Measurements from ENCODE around the gene TLX2.
A peak's percentile ranks its signal among the peaks of the same experiment; 100 is the strongest.

Gene TLX2

GRCh38 chr2:74522516-74522915 lies 8.3 kb downstream of the TLX2 start:
- Histone ChIP-seq H3K27me3 (ENCODE audit: control insufficient read depth in 1 of 2, insufficient read depth in 2 of 2, low read length in 2 of 2) (peaks cover 15 to 21% of the 10 kb centered on the region in 2 donors), H3K27ac (ENCODE audit: low read depth, low read length) (no peak overlapping the region), H3K36me3 (ENCODE audit: insufficient read depth, low read length) (peaks cover 21% of the 10 kb centered on the region), H3K9ac (ENCODE audit: low read length) (no peak overlapping the region), H3K4me3 (ENCODE audit: low read depth in 1 of 2, low read length in 2 of 2) (no peak overlapping the region), H3K9me3 (ENCODE audit: low read length) (no peaks in the 10 kb centered on the region), H3K4me1 (ENCODE audit: insufficient read depth, low read length) (no peaks in the 10 kb centered on the region)

DNA sequence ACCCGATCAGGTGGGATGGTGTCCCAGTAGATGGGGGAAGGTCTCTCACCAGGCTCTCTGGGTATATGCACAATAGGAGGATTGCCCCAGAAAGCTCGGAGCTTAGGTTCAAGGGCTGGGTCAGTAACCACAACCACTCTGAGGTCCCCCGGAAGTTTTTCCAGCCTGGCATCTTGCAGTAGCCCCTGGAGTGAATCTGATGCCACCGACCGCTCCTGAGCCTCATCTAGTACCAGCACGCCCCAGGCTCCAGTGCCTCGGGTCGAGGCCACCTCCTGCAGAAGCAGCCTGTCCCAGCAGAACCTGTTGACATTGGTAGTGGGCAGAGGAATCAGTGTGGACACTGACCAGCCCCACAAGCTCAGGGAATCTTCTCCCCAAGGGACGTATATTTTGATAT lies 9.8 kb downstream of the TLX2 start:
- H3K4me1 ChIP-seq (ENCODE audit: insufficient read depth, low read length) = peaks cover 14% of the 10 kb centered on the region
- no peak overlapping the region for H3K9ac ChIP-seq (ENCODE audit: low read length)
- H3K36me3 ChIP-seq (ENCODE audit: insufficient read depth, low read length) = peaks cover 30% of the 10 kb centered on the region
- no peaks in the 10 kb centered on the region for H3K9me3 ChIP-seq (ENCODE audit: low read length)
- H3K27me3 ChIP-seq (ENCODE audit: control insufficient read depth in 1 of 2, insufficient read depth in 2 of 2, low read length in 2 of 2) = peaks cover 0 to 9% of the 10 kb centered on the region in 2 donors
- H3K4me3 ChIP-seq (ENCODE audit: low read depth in 1 of 2, low read length in 2 of 2) = no peak overlapping the region
- H3K27ac ChIP-seq (ENCODE audit: low read depth, low read length) = no peak overlapping the region

DNA sequence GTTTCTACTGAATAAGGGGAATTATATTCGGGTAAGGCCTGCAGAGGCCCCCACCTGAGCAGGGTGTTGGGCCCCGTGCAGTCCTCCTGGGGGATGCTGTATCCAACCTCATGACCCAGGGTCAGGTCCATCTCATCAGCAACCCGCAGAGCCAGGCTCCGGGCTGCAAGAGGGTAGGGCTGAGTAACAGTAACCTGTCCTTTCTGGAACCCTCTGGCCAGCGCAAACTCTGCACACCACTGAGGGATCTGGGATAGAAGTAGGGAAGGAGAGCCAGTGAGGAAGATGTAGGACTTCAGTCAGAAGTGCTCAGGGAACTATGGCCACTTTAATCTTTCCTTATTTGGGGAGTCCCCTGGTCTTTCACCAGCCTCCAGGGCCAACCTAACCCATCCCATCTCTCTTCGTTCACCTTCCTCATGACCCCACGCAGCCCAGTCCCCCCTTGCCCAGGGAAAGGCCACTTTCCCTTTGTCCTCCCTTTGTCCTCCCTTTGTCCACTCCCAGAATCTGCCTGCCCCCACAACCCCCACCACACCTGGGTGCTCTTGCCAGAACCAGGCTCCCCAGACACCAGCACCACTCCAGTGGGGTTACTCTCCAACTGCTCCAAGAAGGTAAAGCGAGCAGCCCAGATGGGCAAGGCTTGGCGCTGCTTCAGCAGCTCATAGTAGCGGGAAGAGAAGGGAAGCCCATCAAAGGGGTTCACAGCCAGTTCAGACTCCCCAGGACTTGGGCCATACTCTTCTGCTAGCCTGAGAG lies 10.9 kb downstream of the TLX2 start:
- Histone ChIP-seq H3K9ac (ENCODE audit: low read length) (no peak overlapping the region), H3K27ac (ENCODE audit: low read depth, low read length) (no peak overlapping the region), H3K36me3 (ENCODE audit: insufficient read depth, low read length) (peaks cover 30% of the 10 kb centered on the region), H3K27me3 (ENCODE audit: control insufficient read depth in 1 of 2, insufficient read depth in 2 of 2, low read length in 2 of 2) (no peaks in the 10 kb centered on the region), H3K4me1 (ENCODE audit: insufficient read depth, low read length) (peaks cover 15% of the 10 kb centered on the region), H3K9me3 (ENCODE audit: low read length) (no peaks in the 10 kb centered on the region), H3K4me3 (ENCODE audit: low read depth in 1 of 2, low read length in 2 of 2) (no peak overlapping the region)

- Histone ChIP-seq H3K4me3 (ENCODE audit: low read depth in 1 of 2, low read length in 2 of 2) (no peak within 1 kb of the TSS), H3K36me3 (ENCODE audit: insufficient read depth, low read length) (peaks cover 30% of the 10 kb centered on the region), H3K9ac (ENCODE audit: low read length) (no peak within 1 kb of the TSS), H3K27ac (ENCODE audit: low read depth, low read length) (no peak within 1 kb of the TSS), H3K4me1 (ENCODE audit: insufficient read depth, low read length) (peaks cover 19% of the 10 kb centered on the region), H3K27me3 (ENCODE audit: control insufficient read depth in 1 of 2, insufficient read depth in 2 of 2, low read length in 2 of 2) (no peaks in the 10 kb centered on the region), H3K9me3 (ENCODE audit: low read length) (no peaks in the 10 kb centered on the region)
Measured at GRCh38 chr2:74525717-74526648, 11.7 kb downstream of the TLX2 start, which contains the start of gene DQX1. TSS of gene DQX1 (minus strand) at chr2:74526231. CDS start at chr2:74525729, 502 bp downstream.

DNA sequence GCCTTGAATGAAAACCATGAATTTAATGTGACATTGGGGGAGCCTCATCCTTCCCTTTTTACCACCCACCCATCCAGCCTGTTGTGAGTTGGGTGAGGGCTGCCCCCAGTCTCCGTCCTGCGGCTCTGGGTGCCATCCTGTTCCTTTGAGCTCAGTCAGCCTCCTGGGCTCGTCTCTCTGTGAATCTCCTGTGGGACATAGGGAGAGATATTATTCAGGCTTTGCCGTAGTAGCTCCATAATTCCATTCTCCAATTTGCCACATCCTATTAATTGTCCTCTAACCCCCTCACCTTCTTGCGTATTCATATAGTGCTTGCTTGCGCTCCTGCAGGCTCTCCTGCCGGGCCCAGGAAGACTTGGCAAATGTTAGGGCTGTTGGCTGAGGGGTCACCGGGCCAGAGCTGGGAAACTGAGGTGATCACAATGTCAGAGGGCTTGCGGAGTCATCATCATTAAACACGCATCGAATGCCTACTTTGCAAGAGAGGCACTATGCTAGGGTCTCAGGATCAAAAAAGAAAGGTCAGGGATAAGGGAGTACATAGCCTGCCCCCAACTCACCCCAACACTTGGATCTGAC lies 12.5 kb downstream of the TLX2 start:
- no peak overlapping the region for H3K4me3 ChIP-seq (ENCODE audit: low read depth in 1 of 2, low read length in 2 of 2)
- peaks cover 36% of the 10 kb centered on the region for H3K36me3 ChIP-seq (ENCODE audit: insufficient read depth, low read length)
- no peaks in the 10 kb centered on the region for H3K27me3 ChIP-seq (ENCODE audit: control insufficient read depth in 1 of 2, insufficient read depth in 2 of 2, low read length in 2 of 2)
- no peak overlapping the region for H3K27ac ChIP-seq (ENCODE audit: low read depth, low read length)
- no peak overlapping the region for H3K9ac ChIP-seq (ENCODE audit: low read length)
- no peaks in the 10 kb centered on the region for H3K9me3 ChIP-seq (ENCODE audit: low read length)
- peaks cover 25% of the 10 kb centered on the region for H3K4me1 ChIP-seq (ENCODE audit: insufficient read depth, low read length)

GRCh38 chr2:74527741-74528140 lies 13.5 kb downstream of the TLX2 start:
- Histone ChIP-seq H3K4me1 (ENCODE audit: insufficient read depth, low read length) (peaks cover 25% of the 10 kb centered on the region), H3K9me3 (ENCODE audit: low read length) (no peaks in the 10 kb centered on the region), H3K36me3 (ENCODE audit: insufficient read depth, low read length) (peaks cover 46% of the 10 kb centered on the region), H3K9ac (ENCODE audit: low read length) (no peak overlapping the region), H3K4me3 (ENCODE audit: low read depth in 1 of 2, low read length in 2 of 2) (no peak overlapping the region), H3K27me3 (ENCODE audit: control insufficient read depth in 1 of 2, insufficient read depth in 2 of 2, low read length in 2 of 2) (no peaks in the 10 kb centered on the region), H3K27ac (ENCODE audit: low read depth, low read length) (no peak overlapping the region)

DNA sequence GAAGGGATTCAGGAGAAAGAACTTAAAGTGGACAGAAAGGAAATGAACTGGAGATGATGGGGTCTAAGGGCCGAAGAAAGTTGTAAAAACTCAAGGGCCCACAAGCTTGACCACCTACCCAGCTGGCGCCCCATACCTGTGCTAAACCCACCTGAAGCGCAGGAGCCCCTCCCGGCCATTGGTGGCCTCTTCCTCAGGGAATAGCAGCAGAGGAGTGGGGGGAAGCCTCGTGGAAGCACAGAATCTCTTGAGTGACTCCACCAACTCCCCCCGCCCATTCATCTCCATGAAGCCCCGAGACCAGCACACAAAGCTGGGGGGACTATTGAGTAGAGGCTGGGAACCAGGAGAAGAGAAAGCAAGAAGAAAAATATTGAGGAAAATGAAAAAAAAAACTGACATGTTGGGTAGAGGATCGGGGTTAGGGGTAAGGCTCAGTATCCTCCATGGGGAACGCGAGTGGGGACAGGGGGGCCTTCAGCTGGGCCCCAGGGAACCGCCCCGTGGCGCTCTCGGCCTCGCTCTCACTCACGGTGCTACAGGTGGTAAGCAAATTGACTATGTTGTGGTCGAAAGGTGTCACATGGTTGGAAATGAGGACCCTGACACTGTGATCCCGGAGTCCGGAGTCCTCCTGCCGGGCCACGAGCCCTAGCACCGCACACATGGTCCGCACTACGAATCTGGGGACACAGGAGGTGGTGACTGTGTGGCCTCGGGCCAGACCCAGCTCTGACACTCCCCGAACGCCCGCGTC lies 14.5 kb downstream of the TLX2 start:
- Histone ChIP-seq H3K27me3 (ENCODE audit: control insufficient read depth in 1 of 2, insufficient read depth in 2 of 2, low read length in 2 of 2) (no peaks in the 10 kb centered on the region), H3K9me3 (ENCODE audit: low read length) (no peaks in the 10 kb centered on the region), H3K9ac (ENCODE audit: low read length) (peak overlapping the region; percentile 94), H3K4me3 (ENCODE audit: low read depth in 1 of 2, low read length in 2 of 2) (peak overlapping the region; percentile 59 to 97), H3K4me1 (ENCODE audit: insufficient read depth, low read length) (peaks cover 25% of the 10 kb centered on the region), H3K27ac (ENCODE audit: low read depth, low read length) (peak overlapping the region; percentile 88), H3K36me3 (ENCODE audit: insufficient read depth, low read length) (peaks cover 46% of the 10 kb centered on the region)

GRCh38 chr2:74529357-74530238 lies 15.3 kb downstream of the TLX2 start, which contains the start of the genes AUP1 and HTRA2:
TSS of gene AUP1 (minus strand) at chr2:74529706. CDS start at chr2:74529629, 77 bp downstream.
TSS of gene HTRA2 (plus strand) at chr2:74529933. CDS start at chr2:74530007, 74 bp downstream.
- H3K9me3 ChIP-seq (ENCODE audit: low read length) = no peaks in the 10 kb centered on the region
- peak within 1 kb of the TSS; percentile 94 for H3K9ac ChIP-seq (ENCODE audit: low read length)
- H3K27ac ChIP-seq (ENCODE audit: low read depth, low read length) = peak within 1 kb of the TSS; percentile 88
- H3K36me3 ChIP-seq (ENCODE audit: insufficient read depth, low read length) = peaks cover 46% of the 10 kb centered on the region
- H3K4me3 ChIP-seq (ENCODE audit: low read depth in 1 of 2, low read length in 2 of 2) = peak within 1 kb of the TSS; percentile 70 to 97
- H3K4me1 ChIP-seq (ENCODE audit: insufficient read depth, low read length) = peaks cover 25% of the 10 kb centered on the region
- H3K27me3 ChIP-seq (ENCODE audit: control insufficient read depth in 1 of 2, insufficient read depth in 2 of 2, low read length in 2 of 2) = no peaks in the 10 kb centered on the region

GRCh38 chr2:74530239-74531187 lies 16.3 kb downstream of the TLX2 start:
- H3K9me3 ChIP-seq (ENCODE audit: low read length) = no peaks in the 10 kb centered on the region
- H3K4me1 ChIP-seq (ENCODE audit: insufficient read depth, low read length) = peaks cover 25% of the 10 kb centered on the region
- peak overlapping the region; percentile 70 to 97 for H3K4me3 ChIP-seq (ENCODE audit: low read depth in 1 of 2, low read length in 2 of 2)
- H3K36me3 ChIP-seq (ENCODE audit: insufficient read depth, low read length) = peaks cover 45% of the 10 kb centered on the region
- peak overlapping the region; percentile 80 for H3K27ac ChIP-seq (ENCODE audit: low read depth, low read length)
- H3K27me3 ChIP-seq (ENCODE audit: control insufficient read depth in 1 of 2, insufficient read depth in 2 of 2, low read length in 2 of 2) = no peaks in the 10 kb centered on the region
- H3K9ac ChIP-seq (ENCODE audit: low read length) = peak overlapping the region; percentile 32

Measured in muscle layer of colon (tissue), 2 donors.